Smooth muscle cell (in vitro differentiated cells): Measurements from ENCODE around the gene SUSD6. TPM values are rescaled to one million over a fixed set of nuclear protein-coding genes. Genes with fewer than 3 reads are reported as not detected.
"Not testable (repeated sequence)": the region's sequence is repeated elsewhere in the genome, so short reads cannot be mapped to it uniquely, and the experiment has no call there.

ENCODE experiments used
- DNase-seq: peaks from one replicate; lab custom pipeline; 2025; ENCODE audit not compliant: unreplicated experiment; lab: John Stamatoyannopoulos, UW
- H2AFZ ChIP-seq: fragments of 200-600 bp; sonication (generic); 2 replicates; pipeline ENCODE4 v1.6.0; 2016; ENCODE audit warnings: antibody characterized with exemption, low read depth, mild to moderate bottlenecking
- H3F3A ChIP-seq: fragments of 200-600 bp; sonication (generic); 2 replicates; pipeline ENCODE4 v1.6.0; 2017; ENCODE audit warnings: antibody characterized with exemption, low read depth
- H3K27ac ChIP-seq: fragments of 200-600 bp; sonication (generic); 2 replicates; pipeline ENCODE4 v1.5.1; 2016; ENCODE audit warnings: low read depth, mild to moderate bottlenecking
- H3K27me3 ChIP-seq: fragments of 200-600 bp; sonication (generic); 2 replicates; pipeline ENCODE4 v1.6.1; 2016; ENCODE audit warnings: low read depth, mild to moderate bottlenecking
- H3K36me3 ChIP-seq: fragments of 200-600 bp; sonication (generic); 2 replicates; pipeline ENCODE4 v1.5.1; 2016; ENCODE audit warnings: low read depth
- H3K4me1 ChIP-seq: fragments of 200-600 bp; sonication (generic); 2 replicates; pipeline ENCODE4 v1.5.1; 2016; ENCODE audit warnings: low read depth
- H3K4me2 ChIP-seq: fragments of 200-600 bp; sonication (generic); 2 replicates; pipeline ENCODE4 v1.6.0; 2016; ENCODE audit warnings: mild to moderate bottlenecking
- H3K4me3 ChIP-seq: fragments of 200-600 bp; sonication (generic); 2 replicates; pipeline ENCODE4 v1.5.1; 2016; ENCODE audit warnings: mild to moderate bottlenecking
- H3K79me2 ChIP-seq: fragments of 200-600 bp; sonication (generic); 2 replicates; pipeline ENCODE4 v1.6.0; 2016; ENCODE audit warnings: low read depth, mild to moderate bottlenecking
- H3K9ac ChIP-seq: fragments of 200-600 bp; sonication (generic); 2 replicates; pipeline ENCODE4 v1.6.0; 2016; ENCODE audit warnings: low read depth
- H3K9me3 ChIP-seq: fragments of 200-600 bp; sonication (generic); replicated peaks from 2 replicates; pipeline ENCODE4 v1.5.1; 2016; ENCODE audit warnings: low read depth
- H4K20me1 ChIP-seq: fragments of 200-600 bp; sonication (generic); 2 replicates; pipeline ENCODE4 v1.6.0; 2016; ENCODE audit warnings: low read depth
- WGBS: methylation state at CpG from one replicate; pipeline ENCODE4 v1.1.7; 2016; ENCODE audit warnings: low lambda C conversion rate; 5-methylcytosine and 5-hydroxymethylcytosine counted together
- polyA plus RNA-seq: library from polyadenylated mRNA; unstranded; fragments of >200 nt; fragmentation: Nextera tagmentation; extraction: Ambion mirVana; gene quantifications from 2 replicates; pipeline ENCODE4 v1.2.1, GENCODE V29; 2016
- total RNA-seq: library from RNA; depleted of rRNA; stranded (reverse); fragments of >200 nt; gene quantifications from 2 replicates; pipeline ENCODE4 v1.2.3, GENCODE V29; 2014
- TF ChIP-seq, protein P1 (sequence below): fragments of 200-600 bp; sonication (generic); IDR thresholded peaks from 2 replicates; pipeline ENCODE4 v1.5.1; 2017; ENCODE audit warnings: borderline replicate concordance, mild to moderate bottlenecking, antibody characterized with exemption; ENCODE audit not compliant: insufficient read depth, poor library complexity, severe bottlenecking

SUSD6 gene
- total and polyA plus RNA-seq, 2 experiments from 2014 or later: 15.8 to 25.9 TPM

DNA sequence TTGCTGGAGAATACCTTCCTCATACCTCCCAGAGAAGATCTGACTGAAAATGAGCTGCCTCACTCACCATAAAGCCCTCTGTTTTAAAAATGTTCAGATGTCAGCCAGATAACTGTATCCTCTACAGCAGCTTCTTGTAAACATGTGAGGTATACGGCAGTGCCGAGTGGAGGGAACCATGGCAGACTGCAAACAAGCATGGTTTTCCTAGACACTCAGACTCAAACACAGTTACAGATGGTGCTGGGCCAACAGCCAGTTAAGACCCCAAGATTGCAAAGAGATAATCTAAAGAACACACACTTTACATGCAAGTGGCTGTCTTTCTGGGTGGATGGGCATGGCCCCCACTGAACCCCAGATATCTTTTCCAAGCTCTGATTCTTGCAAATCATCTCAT lies 20.1 kb upstream of the SUSD6 start:
- Histone ChIP-seq H3K4me2 (no peak overlapping the region), H4K20me1 (no peaks in the 10 kb centered on the region), H3K4me3 (no peak overlapping the region), H3K9ac (no peak overlapping the region), H3K27ac (no peak overlapping the region), H3K27me3 (no peaks in the 10 kb centered on the region), H3K36me3 (no peaks in the 10 kb centered on the region), H3F3A (peaks cover 12% of the 10 kb centered on the region), H3K79me2 (no peaks in the 10 kb centered on the region), H3K9me3 (no peaks in the 10 kb centered on the region), H2AFZ (no peak overlapping the region), H3K4me1 (peaks cover 18% of the 10 kb centered on the region)
- TF ChIP-seq, protein P1, sequence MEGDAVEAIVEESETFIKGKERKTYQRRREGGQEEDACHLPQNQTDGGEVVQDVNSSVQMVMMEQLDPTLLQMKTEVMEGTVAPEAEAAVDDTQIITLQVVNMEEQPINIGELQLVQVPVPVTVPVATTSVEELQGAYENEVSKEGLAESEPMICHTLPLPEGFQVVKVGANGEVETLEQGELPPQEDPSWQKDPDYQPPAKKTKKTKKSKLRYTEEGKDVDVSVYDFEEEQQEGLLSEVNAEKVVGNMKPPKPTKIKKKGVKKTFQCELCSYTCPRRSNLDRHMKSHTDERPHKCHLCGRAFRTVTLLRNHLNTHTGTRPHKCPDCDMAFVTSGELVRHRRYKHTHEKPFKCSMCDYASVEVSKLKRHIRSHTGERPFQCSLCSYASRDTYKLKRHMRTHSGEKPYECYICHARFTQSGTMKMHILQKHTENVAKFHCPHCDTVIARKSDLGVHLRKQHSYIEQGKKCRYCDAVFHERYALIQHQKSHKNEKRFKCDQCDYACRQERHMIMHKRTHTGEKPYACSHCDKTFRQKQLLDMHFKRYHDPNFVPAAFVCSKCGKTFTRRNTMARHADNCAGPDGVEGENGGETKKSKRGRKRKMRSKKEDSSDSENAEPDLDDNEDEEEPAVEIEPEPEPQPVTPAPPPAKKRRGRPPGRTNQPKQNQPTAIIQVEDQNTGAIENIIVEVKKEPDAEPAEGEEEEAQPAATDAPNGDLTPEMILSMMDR: no peak
- WGBS: 59% methylated on average over 2 of the region's 2 CpGs
- DNase-seq: no peak

DNA sequence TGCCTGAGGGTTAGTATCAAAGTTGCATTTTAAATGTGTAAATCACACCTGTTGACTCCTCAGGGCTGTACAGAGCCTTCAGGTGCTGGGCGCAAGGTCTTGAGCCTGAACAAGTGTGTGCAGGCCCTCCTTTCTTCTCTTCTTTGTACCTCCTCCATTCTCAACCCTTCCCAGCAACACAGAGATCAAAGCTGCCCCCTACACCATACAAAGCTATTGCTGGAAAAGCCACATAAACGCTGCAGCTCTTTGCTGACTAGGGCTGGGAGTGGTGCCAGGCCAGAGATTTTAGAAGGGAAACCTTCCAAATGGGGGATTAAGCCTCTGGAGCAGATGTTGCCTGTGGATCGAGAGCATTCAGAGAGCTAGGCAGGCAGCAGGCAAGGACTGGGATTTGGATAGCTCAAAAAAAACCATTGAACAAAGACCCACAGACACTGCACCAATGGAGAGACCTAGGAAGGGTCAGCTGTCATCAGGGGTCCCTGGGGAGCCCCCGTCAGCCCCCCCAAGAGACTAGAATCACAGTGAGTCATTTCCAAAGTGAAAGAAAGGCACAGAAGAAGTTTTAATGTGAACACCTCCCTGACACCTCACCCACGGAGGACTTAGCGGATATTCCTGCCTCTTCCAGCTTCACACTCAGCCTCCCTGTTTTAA lies 18.2 kb upstream of the SUSD6 start:
- H3K79me2 ChIP-seq: no peaks in the 10 kb centered on the region
- TF ChIP-seq, protein P1: no peak
- H2AFZ ChIP-seq: peak overlapping the region; percentile 21
- H4K20me1 ChIP-seq: no peaks in the 10 kb centered on the region
- peaks cover 18% of the 10 kb centered on the region for H3K4me1 ChIP-seq
- H3F3A ChIP-seq: peaks cover 12% of the 10 kb centered on the region
- H3K4me3 ChIP-seq: peak overlapping the region; percentile 17
- no peaks in the 10 kb centered on the region for H3K36me3 ChIP-seq
- WGBS: 47% methylated on average over 6 of the region's 6 CpGs
- DNase-seq: peak; percentile 25
- no peaks in the 10 kb centered on the region for H3K27me3 ChIP-seq
- peak overlapping the region; percentile 22 for H3K9ac ChIP-seq
- H3K9me3 ChIP-seq: no peaks in the 10 kb centered on the region
- peak overlapping the region; percentile 79 for H3K4me2 ChIP-seq
- peak overlapping the region; percentile 59 for H3K27ac ChIP-seq

DNA sequence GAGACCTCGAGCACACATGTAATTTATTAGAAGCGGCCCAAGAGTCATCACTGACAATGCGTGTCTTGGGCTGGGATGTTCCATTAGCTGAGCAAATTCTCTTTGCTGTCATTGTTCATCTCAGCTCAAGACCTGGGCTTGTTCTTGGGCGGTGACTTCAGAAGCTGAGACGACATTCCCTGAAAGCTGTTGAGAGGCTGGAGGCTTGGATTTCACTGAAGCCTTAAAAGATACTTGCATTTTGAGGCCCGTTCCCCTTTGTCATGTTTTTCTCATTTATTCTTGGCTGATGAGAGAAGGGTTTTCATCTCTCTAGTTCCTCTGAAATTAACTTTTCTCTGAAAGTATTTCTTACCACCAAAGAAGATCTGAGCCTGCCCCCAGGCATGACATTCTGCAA lies 16.6 kb upstream of the SUSD6 start:
- peaks cover 18% of the 10 kb centered on the region for H3K4me1 ChIP-seq
- no peak overlapping the region for H3K4me3 ChIP-seq
- no peaks in the 10 kb centered on the region for H3K36me3 ChIP-seq
- TF ChIP-seq, protein P1: no peak
- no peak overlapping the region for H3K4me2 ChIP-seq
- H4K20me1 ChIP-seq: no peaks in the 10 kb centered on the region
- H3K27me3 ChIP-seq: no peaks in the 10 kb centered on the region
- H3K79me2 ChIP-seq: no peaks in the 10 kb centered on the region
- DNase-seq: no peak
- H3K9ac ChIP-seq: no peak overlapping the region
- H3K27ac ChIP-seq: no peak overlapping the region
- no peaks in the 10 kb centered on the region for H3K9me3 ChIP-seq
- WGBS: 85% methylated on average over 6 of the region's 6 CpGs
- H2AFZ ChIP-seq: no peak overlapping the region
- H3F3A ChIP-seq: peaks cover 12% of the 10 kb centered on the region

DNA sequence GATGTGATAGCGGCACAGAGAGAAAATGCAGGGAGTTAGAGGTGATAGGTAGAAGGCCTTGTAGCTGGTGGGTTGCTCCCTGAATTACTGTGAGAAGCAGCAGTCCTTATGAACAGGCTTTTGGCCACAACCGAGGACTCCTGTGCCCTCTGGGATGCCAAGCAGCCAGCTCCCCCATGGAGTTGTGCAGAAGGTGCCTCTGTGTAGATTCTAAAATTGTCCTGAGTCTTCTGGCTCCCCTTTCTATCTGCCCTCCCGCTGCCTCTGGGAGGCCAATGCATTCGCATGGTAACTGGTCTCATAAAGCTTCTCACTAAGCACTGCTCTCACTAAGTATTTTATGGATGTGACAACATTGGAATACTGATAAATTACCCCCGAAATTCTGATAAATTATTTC lies 16.1 kb upstream of the SUSD6 start:
- Histone ChIP-seq H3K4me3 (no peak overlapping the region), H3K9me3 (no peaks in the 10 kb centered on the region), H3F3A (peaks cover 12% of the 10 kb centered on the region), H3K4me2 (no peak overlapping the region), H3K27me3 (no peaks in the 10 kb centered on the region), H3K4me1 (peaks cover 18% of the 10 kb centered on the region), H4K20me1 (no peaks in the 10 kb centered on the region), H3K27ac (no peak overlapping the region), H3K36me3 (no peaks in the 10 kb centered on the region), H3K9ac (no peak overlapping the region), H3K79me2 (no peaks in the 10 kb centered on the region), H2AFZ (no peak overlapping the region)
- WGBS: 95% methylated on average over 5 of the region's 5 CpGs
- TF ChIP-seq, protein P1: no peak
- no peak for DNase-seq

DNA sequence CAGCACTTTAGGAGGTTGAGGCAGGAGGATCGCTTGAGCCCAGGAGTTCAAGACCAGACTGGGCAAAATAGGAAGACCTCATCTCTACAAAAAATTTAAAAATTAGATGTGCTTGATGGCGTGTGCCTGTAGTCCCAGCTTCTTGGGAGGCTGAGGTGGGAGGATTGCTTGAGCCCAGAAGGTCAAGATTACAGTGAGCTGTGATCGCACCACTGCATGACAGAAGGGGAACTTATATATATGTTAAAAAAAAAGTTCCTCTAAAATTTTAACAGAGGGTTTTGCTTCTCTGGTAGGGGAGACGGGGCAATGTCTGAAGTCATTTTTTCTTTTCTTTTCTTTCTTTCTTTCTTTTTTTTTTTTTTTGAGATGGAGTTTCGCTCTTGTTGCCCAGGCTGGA lies 12.0 kb upstream of the SUSD6 start:
- not testable (repeated sequence) for H3K4me2 ChIP-seq, H3K4me3 ChIP-seq, H4K20me1 ChIP-seq, H3K27me3 ChIP-seq, H2AFZ ChIP-seq, DNase-seq, H3K9me3 ChIP-seq, H3K36me3 ChIP-seq, H3F3A ChIP-seq, H3K9ac ChIP-seq, H3K27ac ChIP-seq, H3K4me1 ChIP-seq, H3K79me2 ChIP-seq
- 96% methylated on average over 5 of the region's 5 CpGs for WGBS
